Panc1 (cell line): Measurements from ENCODE around the gene HARS2. TPM values are rescaled to one million over a fixed set of nuclear protein-coding genes. Genes with fewer than 3 reads are reported as not detected.
A peak's percentile ranks its signal among the peaks of the same experiment; 100 is the strongest.

ENCODE experiments used
- ATAC-seq: fragments of 200-7000 bp; cut with Tn5 transposase; 2 replicates; pipeline ENCODE4 v1.9.1; 2020; ENCODE audit warnings: mild to moderate bottlenecking, moderate library complexity
- BruUV-seq: library from RNA; stranded (reverse); fragments of 400-500 nt; replicated peaks from 2 replicates; lab custom pipeline; 2021; lab: Mats Ljungman, UMichigan
- CTCF ChIA-PET: fragments of 300-600 bp; sonication (Branson Sonifier 250); formaldehyde crosslinking; loops from one replicate; lab custom pipeline; 2022; ENCODE audit warnings: antibody characterized with exemption; lab: Charles Lee
- POLR2A ChIA-PET: fragments of 300-600 bp; sonication (Branson Sonifier 250); formaldehyde crosslinking; loops from one replicate; lab custom pipeline; 2022; ENCODE audit warnings: antibody characterized with exemption; lab: Charles Lee
- DNase-seq: peaks from one replicate; pipeline ENCODE4 v3.0.0-alpha.2; 2010; ENCODE audit warnings: low read depth, low spot score
- H3K27ac ChIP-seq: 2 replicates; pipeline ENCODE4 v1.5.1; 2011; ENCODE audit warnings: mild to moderate bottlenecking, low read length, inconsistent platforms
- H3K27me3 ChIP-seq: fragments of 200-500 bp; sonication (Bioruptor generic); 2 replicates; pipeline ENCODE4 v1.6.0; 2014; ENCODE audit warnings: low read length, inconsistent platforms; ENCODE audit not compliant: control insufficient read depth, insufficient read depth
- H3K36me3 ChIP-seq: fragments of 200-500 bp; sonication (Bioruptor generic); 2 replicates; pipeline ENCODE4 v1.5.1; 2014; ENCODE audit warnings: inconsistent platforms, mild to moderate bottlenecking, low read length, moderate library complexity; ENCODE audit not compliant: control insufficient read depth, insufficient read depth
- H3K4me1 ChIP-seq: 2 replicates; pipeline ENCODE4 v1.5.1; 2011; ENCODE audit warnings: inconsistent platforms, mild to moderate bottlenecking, low read length, moderate library complexity; ENCODE audit not compliant: control insufficient read depth, insufficient read depth
- H3K4me3 ChIP-seq, 2 experiments: 2 replicates each; pipeline ENCODE4 v1.5.1; 2011 to 2012; ENCODE audit warnings: low read depth in 2 of 2, low read length in 2 of 2, mild to moderate bottlenecking in 2 of 2, inconsistent platforms in 1 of 2, moderate library complexity in 1 of 2
- H3K9me3 ChIP-seq: fragments of 200-500 bp; sonication (Bioruptor generic); 2 replicates; pipeline ENCODE4 v1.5.1; 2014; ENCODE audit warnings: low read depth, mild to moderate bottlenecking, inconsistent platforms, low read length, moderate library complexity; ENCODE audit not compliant: control insufficient read depth, insufficient read depth
- CTCF ChIP-seq: fragments of 450-650 bp; IDR thresholded peaks from 2 replicates; pipeline ENCODE4 v1.5.1; 2017; ENCODE audit warnings: mild to moderate bottlenecking
- POLR2AphosphoS5 ChIP-seq: IDR thresholded peaks from 2 replicates; pipeline ENCODE4 v1.6.1; 2012; ENCODE audit warnings: mild to moderate bottlenecking, low read depth, low read length, moderate library complexity
- REST ChIP-seq, 2 experiments: IDR thresholded peaks; 2 replicates each; pipeline ENCODE4 v1.6.1; 2011 to 2012; ENCODE audit warnings: low read depth in 2 of 2, control low read depth in 1 of 2, low read length in 1 of 2, mild to moderate bottlenecking in 1 of 2, moderate library complexity in 1 of 2; ENCODE audit not compliant: insufficient read depth in 1 of 2
- SIN3A ChIP-seq: IDR thresholded peaks from 2 replicates; pipeline ENCODE4 v1.6.1; 2012; ENCODE audit warnings: low read depth, mild to moderate bottlenecking, low read length, moderate library complexity, borderline replicate concordance; ENCODE audit not compliant: insufficient read depth
- TCF7L2 ChIP-seq: IDR thresholded peaks from 2 replicates; pipeline ENCODE4 v1.6.1; 2011; ENCODE audit warnings: mild to moderate bottlenecking, low read depth, low read length, inconsistent platforms
- in situ Hi-C: cut with HindIII; loops from 2 replicates; pipeline ENCODE4 v1.10.0; 2016; ENCODE audit warnings: low sequenced_read_pairs, low pct_unique_long_range_greater_than_20kb
- intact Hi-C: fragments of 100-400 bp; cut with micrococcal nuclease; formaldehyde crosslinking; loops from one replicate; pipeline ENCODE4 v1.10.0; 2022; ENCODE audit not compliant: unreplicated experiment
- total RNA-seq: library from RNA; stranded (reverse); gene quantifications from one replicate; pipeline ENCODE4 v1.2.1, GENCODE V29; 2021; ENCODE audit not compliant: unreplicated experiment

The HARS2 gene
- total RNA-seq, 1 experiment from 2014 or later = 44.1 TPM

- intact Hi-C loops (no loop called here), in situ Hi-C loops (no loop called here)
- BruUV-seq = no TSS peak
- no peaks in the 10 kb centered on the region for H3K9me3 ChIP-seq
- H3K27me3 ChIP-seq = no peaks in the 10 kb centered on the region
- DNase-seq (peak; percentile 99), ATAC-seq (peak; percentile 98)
- H3K4me3 ChIP-seq = peak overlapping the region; percentile 53 to 60
- H3K27ac ChIP-seq = peak overlapping the region; percentile 57; the same call in 1 of the 2 replicates
- H3K4me1 ChIP-seq = 0 out of 2 replicates have a peak, but pooled peaks cover 6% of the 10 kb centered on the region
- H3K36me3 ChIP-seq = no peaks in the 10 kb centered on the region
- ChIA-PET CTCF (interaction anchor here (0.8 kb wide), 1 partner anchor 34 kb away, joined by 5 read pairs; no protein-coding TSS in a partner anchor), POLR2A (no interaction called here)
- TF ChIP-seq POLR2AphosphoS5 = peak; percentile 57; the same call in 1 of the 2 replicates
- TF ChIP-seq SIN3A = no peak
- 0 out of 2 replicates have a peak, but pooled peaks have one; percentile 21 for TF ChIP-seq TCF7L2
- TF ChIP-seq CTCF = no peak
- peak; percentile 81 to 88 for TF ChIP-seq REST (IDR thresholded peaks at IDR 0.05; ENCODE audit: insufficient read depth in 1 of 2, low read depth in 2 of 2, low read length in 1 of 2)
Measured at GRCh38 chr5:140725799-140726471, 34.7 kb downstream of the HARS2 start.

GRCh38 chr5:140733098-140733497 lies 41.8 kb downstream of the HARS2 start:
- TF ChIP-seq SIN3A = no peak
- no peak for TF ChIP-seq POLR2AphosphoS5
- no peak for TF ChIP-seq TCF7L2
- TF ChIP-seq REST (IDR thresholded peaks at IDR 0.05; ENCODE audit: insufficient read depth in 1 of 2, low read depth in 2 of 2, low read length in 1 of 2) = no peak
- no peak for TF ChIP-seq CTCF
- CTCF ChIA-PET = no interaction called here

More at GRCh38 chr5:140733098-140733497, 41.8 kb downstream of the HARS2 start:
- no peak overlapping the region for H3K27ac ChIP-seq
- BruUV-seq = no TSS peak
- ATAC-seq = no peak
- POLR2A ChIA-PET = no interaction called here
- H3K36me3 ChIP-seq = no peaks in the 10 kb centered on the region
- DNase-seq = no peak
- H3K4me1 ChIP-seq = no peaks in the 10 kb centered on the region
- H3K27me3 ChIP-seq = no peaks in the 10 kb centered on the region; the same call in 1 of the 2 replicates
- no peak overlapping the region for H3K4me3 ChIP-seq
- intact Hi-C loops = no loop called here
- no peaks in the 10 kb centered on the region for H3K9me3 ChIP-seq
- in situ Hi-C loops = no loop called here
